Regular cardiac myocyte (primary cell): ENCODE results near the gene CYTL1. TPM values are rescaled to one million over a fixed set of nuclear protein-coding genes. Genes with fewer than 3 reads are reported as not detected.

ENCODE experiments used
- total RNA-seq: library from RNA; depleted of rRNA; stranded (reverse); fragments of >200 nt; gene quantifications from 2 replicates; pipeline ENCODE4 v1.2.3, GENCODE V29; 2014

The CYTL1 gene
- 0.19 TPM in 1 of 2 replicates, not detected in the other for total RNA-seq

DNA sequence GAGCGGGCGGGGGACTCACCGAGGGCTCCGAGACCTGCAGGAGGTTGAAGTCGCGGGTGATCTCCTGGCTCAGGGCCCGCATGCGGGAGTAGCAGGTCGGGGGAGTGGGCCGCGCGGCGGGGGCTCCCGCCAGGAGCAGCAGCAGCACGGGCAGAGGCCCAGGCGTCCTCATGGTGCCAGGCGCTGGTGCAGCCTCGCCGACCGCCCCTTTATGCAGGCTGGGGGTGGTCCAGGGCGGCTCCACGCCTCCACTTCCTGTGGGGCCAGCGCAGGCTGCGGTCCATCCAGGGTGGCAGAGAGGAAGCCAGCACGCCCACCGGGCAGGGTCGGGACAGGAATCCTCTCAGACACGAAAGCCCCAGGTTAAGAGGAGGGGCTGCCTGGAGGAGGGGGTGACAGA, at the start of gene CYTL1:
CYTL1 (minus strand) TSS at position 185 of the 400 bp plus-strand sequence; CDS start at position 172, 13 bp downstream.

DNA sequence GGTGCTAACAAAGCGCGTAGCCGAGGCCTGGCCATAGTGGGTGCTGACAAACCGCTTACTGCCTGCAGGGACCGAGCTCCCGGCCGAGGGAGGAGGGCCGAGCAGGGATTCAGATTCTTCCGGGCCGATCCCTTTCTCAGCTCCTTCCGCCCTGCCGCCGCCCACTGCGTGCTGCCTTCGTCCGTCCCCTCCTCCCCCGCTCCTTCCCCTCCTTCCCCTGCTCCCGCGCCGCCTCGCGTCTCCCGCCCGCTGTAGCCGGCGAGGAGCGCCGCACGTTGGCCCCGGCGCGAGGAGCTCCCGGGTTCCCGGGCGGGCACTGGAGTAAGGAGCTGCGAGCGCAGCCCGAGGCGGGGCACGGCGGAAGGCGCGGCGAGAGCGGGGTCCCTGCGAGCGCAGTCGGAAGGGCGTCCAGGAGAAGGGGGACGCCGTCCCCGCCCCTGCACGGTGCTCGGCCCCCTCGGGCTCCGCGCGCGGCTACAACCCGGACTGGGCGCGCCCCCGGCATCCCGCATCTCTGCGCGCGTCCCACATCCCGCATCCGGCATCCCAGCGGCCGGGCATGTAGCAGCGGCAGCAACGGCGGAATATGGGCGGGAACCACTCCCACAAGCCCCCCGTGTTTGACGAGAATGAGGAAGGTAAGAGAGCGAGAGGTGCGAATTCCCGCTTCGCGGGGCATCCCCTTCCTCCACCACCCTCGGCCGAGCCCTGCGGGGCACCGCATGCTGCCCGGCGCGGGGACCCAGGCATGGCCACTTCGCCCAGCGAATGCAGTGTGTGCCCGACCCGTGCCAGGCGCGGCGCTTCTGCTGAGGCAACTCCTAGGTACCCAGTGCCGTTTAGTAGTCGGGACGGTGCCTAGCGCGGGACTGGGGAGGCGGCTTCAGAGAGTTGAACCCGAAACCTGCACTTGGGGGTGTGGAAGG, 32.3 kb upstream of the CYTL1 start, which contains the start of gene STK32B:
STK32B (plus strand) TSS at position 203 of the 926 bp plus-strand sequence.

Other genes with a start within 250 kb of the CYTL1 start
- 0.56 and 0.77 TPM in 2 replicates for gene MSX1, start 159.8 kb downstream of the CYTL1 start, total RNA-seq
- gene STK32B, start 32.0 kb upstream of the CYTL1 start, total RNA-seq = 2.1 and 2.8 TPM in 2 replicates